Right ventricle myocardium inferior (tissue), 1 donor: ENCODE measurements around the gene ATAD3C. TPM values are rescaled to one million over a fixed set of nuclear protein-coding genes. Genes with fewer than 3 reads are reported as not detected.
"Not testable (repeated sequence)": the region's sequence is repeated elsewhere in the genome, so short reads cannot be mapped to it uniquely, and the experiment has no call there.

Experiments used
- ATAC-seq: fragments of 200-7000 bp; cut with Tn5 transposase; one replicate; pipeline ENCODE4 v1.9.1; 2020; ENCODE audit warnings: mild to moderate bottlenecking, moderate library complexity
- DNase-seq: peaks from one replicate; pipeline ENCODE4 v3.0.0; 2021; ENCODE audit errors: missing footprints
- intact Hi-C: fragments of 100-400 bp; cut with DNase I; formaldehyde crosslinking; loops from one replicate; pipeline ENCODE4 v1.11.0; 2022
- total RNA-seq: library from RNA; stranded (reverse); fragmentation: NEBNext Ultra II Directional; extraction: Animal tissue kit (Norgen Biotek cat#: 25700); gene quantifications from one replicate; pipeline ENCODE4 v1.2.1, GENCODE V29; 2021
- donor health status: DM: no; HTN: yes; CAD: no; lungs with severe emphysema.

Gene ATAD3C
- total RNA-seq, 1 donor from 2014 or later = 1.8 TPM

- ATAC-seq (no peak), DNase-seq (no peak)
- intact Hi-C loops = no loop called here
These were observed 21.3 kb upstream of the ATAD3C start for GRCh38 chr1:1428174-1428573.

- DNase-seq, ATAC-seq, intact Hi-C loops: not testable (repeated sequence)
These were observed 20.5 kb upstream of the ATAD3C start for GRCh38 chr1:1428967-1429366.

GRCh38 chr1:1429671-1430073 is 19.8 kb upstream of the ATAD3C start:
- DNase-seq (no peak), ATAC-seq (peak; percentile 16)
- intact Hi-C loops = no loop called here

GRCh38 chr1:1430114-1430982 is 19.1 kb upstream of the ATAD3C start:
- intact Hi-C loops = no loop called here
- ATAC-seq (peak; percentile 66), DNase-seq (peak; percentile 88)

GRCh38 chr1:1430992-1431844 is 18.3 kb upstream of the ATAD3C start:
- peak; percentile 1 for ATAC-seq
- intact Hi-C loops = no loop called here

GRCh38 chr1:1431845-1432273 is 17.6 kb upstream of the ATAD3C start:
- intact Hi-C loops = no loop called here
- peak; percentile 47 for ATAC-seq
- DNase-seq = peak; percentile 85

More at GRCh38 chr1:1430992-1431844, 18.3 kb upstream of the ATAD3C start:
- no peak for DNase-seq

- no peak for ATAC-seq
- DNase-seq = no peak
- intact Hi-C loops = no loop called here
These were observed 17.1 kb upstream of the ATAD3C start for GRCh38 chr1:1432274-1432950.

- intact Hi-C loops = no loop called here
- peak; percentile 84 for DNase-seq
- peak; percentile 7 for ATAC-seq
These were observed 16.3 kb upstream of the ATAD3C start for GRCh38 chr1:1432951-1433803.

- ATAC-seq (no peak), DNase-seq (no peak)
- intact Hi-C loops = no loop called here
These were observed 15.7 kb upstream of the ATAD3C start for GRCh38 chr1:1433804-1434130.

- intact Hi-C loops = no loop called here
These were observed 15.2 kb upstream of the ATAD3C start for GRCh38 chr1:1434131-1434823.

GRCh38 chr1:1434824-1435105 is 14.7 kb upstream of the ATAD3C start:
- ATAC-seq (no peak), DNase-seq (no peak)
- intact Hi-C loops = no loop called here

More at GRCh38 chr1:1434131-1434823, 15.2 kb upstream of the ATAD3C start:
- DNase-seq (peak; percentile 80), ATAC-seq (peak; percentile 9)

GRCh38 chr1:1435106-1435903 is 14.2 kb upstream of the ATAD3C start, which contains the start of gene VWA1:
Gene VWA1 (plus strand): TSS chr1:1435690. CDS start chr1:1435749, 59 bp downstream.
- intact Hi-C loops = no loop called here
- DNase-seq (peak; percentile 84), ATAC-seq (peak; percentile 65)

- ATAC-seq = no peak
- intact Hi-C loops = no loop called here
These were observed 13.4 kb upstream of the ATAD3C start for GRCh38 chr1:1435911-1436629.

GRCh38 chr1:1436630-1437032 is 12.9 kb upstream of the ATAD3C start:
- ATAC-seq = no peak

More at GRCh38 chr1:1435911-1436629, 13.4 kb upstream of the ATAD3C start:
- DNase-seq = no peak

GRCh38 chr1:1437033-1437903 is 12.2 kb upstream of the ATAD3C start:
- intact Hi-C loops = no loop called here
- DNase-seq (no peak), ATAC-seq (no peak)

More at GRCh38 chr1:1436630-1437032, 12.9 kb upstream of the ATAD3C start:
- no peak for DNase-seq
- intact Hi-C loops = no loop called here
